Measurements from ENCODE around the gene IL16.

Gene IL16

GRCh38 chr15:81160312-81161159, 36.1 kb upstream of the IL16 start:
- Histone ChIP-seq H3K9ac (ENCODE audit: insufficient read length) (no peak overlapping the region), H3K36me3 (ENCODE audit: insufficient read depth, low read length) (no peaks in the 10 kb centered on the region), H3K9me3 (ENCODE audit: low read depth, low read length) (no peaks in the 10 kb centered on the region), H3K27ac (no peak overlapping the region), H3K4me3 (no peak overlapping the region)
- no peak for TF ChIP-seq FOXP2 (optimal IDR thresholded peaks at IDR 0.05; ENCODE audit: control extremely low read depth, extremely low read length, insufficient read depth)
- no peak for TF ChIP-seq POLR2AphosphoS5 (IDR thresholded peaks at IDR 0.05; ENCODE audit: borderline replicate concordance, low read depth, low read length)
- no peak for TF ChIP-seq EZH2 (IDR thresholded peaks at IDR 0.05)
- no peak for DNase-seq (ENCODE audit: low read depth, low spot score)

- TF ChIP-seq EZH2 (IDR thresholded peaks at IDR 0.05) (no peak), FOXP2 (optimal IDR thresholded peaks at IDR 0.05; ENCODE audit: control extremely low read depth, extremely low read length, insufficient read depth) (no peak), POLR2AphosphoS5 (IDR thresholded peaks at IDR 0.05; ENCODE audit: borderline replicate concordance, low read depth, low read length) (no peak)
- no peak for DNase-seq (ENCODE audit: low read depth, low spot score)
- no peak overlapping the region for H3K27ac ChIP-seq
These were observed 35.5 kb upstream of the IL16 start for GRCh38 chr15:81161160-81161673.

GRCh38 chr15:81161851-81162250, 34.8 kb upstream of the IL16 start:
- no peak overlapping the region for H3K27ac ChIP-seq
- no peak for TF ChIP-seq POLR2AphosphoS5 (IDR thresholded peaks at IDR 0.05; ENCODE audit: borderline replicate concordance, low read depth, low read length)
- no peak for TF ChIP-seq FOXP2 (optimal IDR thresholded peaks at IDR 0.05; ENCODE audit: control extremely low read depth, extremely low read length, insufficient read depth)
- TF ChIP-seq EZH2 (IDR thresholded peaks at IDR 0.05), result no peak
- no peaks in the 10 kb centered on the region for H3K9me3 ChIP-seq (ENCODE audit: low read depth, low read length)
- H3K36me3 ChIP-seq (ENCODE audit: insufficient read depth, low read length), result no peaks in the 10 kb centered on the region
- DNase-seq (ENCODE audit: low read depth, low spot score), result no peak
- no peak overlapping the region for H3K9ac ChIP-seq (ENCODE audit: insufficient read length)
- H3K4me3 ChIP-seq, result no peak overlapping the region

More at GRCh38 chr15:81161160-81161673, 35.5 kb upstream of the IL16 start:
- Histone ChIP-seq H3K36me3 (ENCODE audit: insufficient read depth, low read length) (no peaks in the 10 kb centered on the region), H3K4me3 (no peak overlapping the region), H3K9me3 (ENCODE audit: low read depth, low read length) (no peaks in the 10 kb centered on the region), H3K9ac (ENCODE audit: insufficient read length) (no peak overlapping the region)

GRCh38 chr15:81163961-81164800, 32.5 kb upstream of the IL16 start:
- Histone ChIP-seq H3K9ac (ENCODE audit: insufficient read length) (no peak overlapping the region), H3K4me3 (no peak overlapping the region), H3K9me3 (ENCODE audit: low read depth, low read length) (no peaks in the 10 kb centered on the region), H3K27ac (no peak overlapping the region), H3K36me3 (ENCODE audit: insufficient read depth, low read length) (no peaks in the 10 kb centered on the region)
- no peak for TF ChIP-seq POLR2AphosphoS5 (IDR thresholded peaks at IDR 0.05; ENCODE audit: borderline replicate concordance, low read depth, low read length)
- no peak for TF ChIP-seq EZH2 (IDR thresholded peaks at IDR 0.05)
- TF ChIP-seq FOXP2 (optimal IDR thresholded peaks at IDR 0.05; ENCODE audit: control extremely low read depth, extremely low read length, insufficient read depth), result no peak
- no peak for DNase-seq (ENCODE audit: low read depth, low spot score)

- no peak overlapping the region for H3K9ac ChIP-seq (ENCODE audit: insufficient read length)
- no peak for DNase-seq (ENCODE audit: low read depth, low spot score)
- TF ChIP-seq EZH2 (IDR thresholded peaks at IDR 0.05) (no peak), FOXP2 (optimal IDR thresholded peaks at IDR 0.05; ENCODE audit: control extremely low read depth, extremely low read length, insufficient read depth) (no peak), POLR2AphosphoS5 (IDR thresholded peaks at IDR 0.05; ENCODE audit: borderline replicate concordance, low read depth, low read length) (no peak)
These were observed 31.1 kb upstream of the IL16 start for GRCh38 chr15:81165535-81165934.

GRCh38 chr15:81166636-81167305, 29.9 kb upstream of the IL16 start:
- Histone ChIP-seq H3K4me3 (no peak overlapping the region), H3K27ac (no peak overlapping the region), H3K36me3 (ENCODE audit: insufficient read depth, low read length) (no peaks in the 10 kb centered on the region), H3K9ac (ENCODE audit: insufficient read length) (no peak overlapping the region), H3K9me3 (ENCODE audit: low read depth, low read length) (no peaks in the 10 kb centered on the region)
- TF ChIP-seq POLR2AphosphoS5 (IDR thresholded peaks at IDR 0.05; ENCODE audit: borderline replicate concordance, low read depth, low read length), result no peak
- TF ChIP-seq EZH2 (IDR thresholded peaks at IDR 0.05), result no peak
- TF ChIP-seq FOXP2 (optimal IDR thresholded peaks at IDR 0.05; ENCODE audit: control extremely low read depth, extremely low read length, insufficient read depth), result no peak
- no peak for DNase-seq (ENCODE audit: low read depth, low spot score)

More at GRCh38 chr15:81165535-81165934, 31.1 kb upstream of the IL16 start:
- Histone ChIP-seq H3K27ac (no peak overlapping the region), H3K36me3 (ENCODE audit: insufficient read depth, low read length) (no peaks in the 10 kb centered on the region), H3K4me3 (no peak overlapping the region), H3K9me3 (ENCODE audit: low read depth, low read length) (no peaks in the 10 kb centered on the region)

- TF ChIP-seq POLR2AphosphoS5 (IDR thresholded peaks at IDR 0.05; ENCODE audit: borderline replicate concordance, low read depth, low read length) (no peak), FOXP2 (optimal IDR thresholded peaks at IDR 0.05; ENCODE audit: control extremely low read depth, extremely low read length, insufficient read depth) (no peak), EZH2 (IDR thresholded peaks at IDR 0.05) (no peak)
- Histone ChIP-seq H3K36me3 (ENCODE audit: insufficient read depth, low read length) (no peaks in the 10 kb centered on the region), H3K9ac (ENCODE audit: insufficient read length) (no peak overlapping the region), H3K9me3 (ENCODE audit: low read depth, low read length) (no peaks in the 10 kb centered on the region), H3K4me3 (no peak overlapping the region), H3K27ac (no peak overlapping the region)
- DNase-seq (ENCODE audit: low read depth, low spot score), result no peak
These were observed 28.6 kb upstream of the IL16 start for GRCh38 chr15:81168131-81168526.

Data from SK-N-MC (cell line).